Karpas-422 (cell line): ENCODE measurements around the gene RHOU. TPM values are rescaled to one million over a fixed set of nuclear protein-coding genes. Genes with fewer than 3 reads are reported as not detected.

Experiments used
- DNase-seq: peaks from one replicate; pipeline ENCODE4 v3.0.0-alpha.2; 2015
- H2AFZ ChIP-seq: fragments of 200-600 bp; sonication (generic); 2 replicates; pipeline ENCODE4 v1.6.1; 2014; ENCODE audit warnings: antibody characterized with exemption, low read length, mixed read lengths
- H3K27ac ChIP-seq: fragments of 200-600 bp; sonication (generic); 2 replicates; pipeline ENCODE4 v1.5.1; 2014; ENCODE audit warnings: mild to moderate bottlenecking, low read length, moderate library complexity
- H3K27me3 ChIP-seq: fragments of 200-600 bp; sonication (generic); 2 replicates; pipeline ENCODE4 v1.6.1; 2014; ENCODE audit warnings: low read length, mixed read lengths
- H3K36me3 ChIP-seq: fragments of 200-600 bp; sonication (generic); 2 replicates; pipeline ENCODE4 v1.6.1; 2014; ENCODE audit warnings: low read length, mixed read lengths; ENCODE audit not compliant: insufficient read depth
- H3K4me1 ChIP-seq: fragments of 200-600 bp; sonication (generic); 2 replicates; pipeline ENCODE4 v1.6.1; 2014; ENCODE audit warnings: mild to moderate bottlenecking, low read length, mixed read lengths
- H3K4me2 ChIP-seq: fragments of 200-600 bp; sonication (generic); 2 replicates; pipeline ENCODE4 v1.6.1; 2014; ENCODE audit warnings: low read length, low read depth, mild to moderate bottlenecking; ENCODE audit not compliant: poor library complexity, severe bottlenecking
- H3K4me3 ChIP-seq: fragments of 200-600 bp; sonication (generic); 2 replicates; pipeline ENCODE4 v1.5.1; 2014; ENCODE audit warnings: mild to moderate bottlenecking, antibody characterized with exemption, low read length, mixed read lengths
- H3K79me2 ChIP-seq: fragments of 200-600 bp; sonication (generic); 2 replicates; pipeline ENCODE4 v1.6.1; 2014; ENCODE audit warnings: mild to moderate bottlenecking, low read length, mixed read lengths
- H3K9ac ChIP-seq: fragments of 200-600 bp; sonication (generic); 2 replicates; pipeline ENCODE4 v1.6.0; 2014; ENCODE audit warnings: low read length
- H3K9me2 ChIP-seq: fragments of 200-600 bp; sonication (generic), shearing (Covaris generic); replicated peaks from 2 replicates; pipeline ENCODE4 v1.6.0; 2014; ENCODE audit warnings: mild to moderate bottlenecking, low read length, moderate library complexity; ENCODE audit not compliant: insufficient read depth
- H3K9me3 ChIP-seq: fragments of 300-700, 200-600 bp; sonication (generic); 2 replicates; pipeline ENCODE4 v1.6.1; 2014; ENCODE audit warnings: low read length, mixed read lengths
- H4K20me1 ChIP-seq: fragments of 200-600 bp; sonication (generic); 2 replicates; pipeline ENCODE4 v1.6.1; 2014; ENCODE audit warnings: mild to moderate bottlenecking, antibody characterized with exemption, low read length, low read depth; ENCODE audit not compliant: insufficient read depth
- total RNA-seq: library from RNA; depleted of rRNA; stranded (reverse); fragments of >200 nt; shearing (Covaris generic); gene quantifications from 2 replicates; pipeline ENCODE4 v1.2.3, GENCODE V29; 2014; ENCODE audit warnings: low replicate concordance

The RHOU gene
- total RNA-seq, 1 experiment from 2014 or later: not detected

- Histone ChIP-seq H3K27me3 (no peaks in the 10 kb centered on the region), H2AFZ (no peak overlapping the region), H3K27ac (no peak overlapping the region), H3K4me1 (peaks cover 4% of the 10 kb centered on the region), H4K20me1 (no peaks in the 10 kb centered on the region), H3K9me3 (no peaks in the 10 kb centered on the region), H3K9ac (no peak overlapping the region), H3K9me2 (no peaks in the 10 kb centered on the region), H3K36me3 (no peaks in the 10 kb centered on the region), H3K4me3 (no peak overlapping the region), H3K4me2 (no peak overlapping the region), H3K79me2 (no peaks in the 10 kb centered on the region)
- DNase-seq: no peak
These were observed 43.2 kb downstream of the RHOU start for GRCh38 chr1:228778466-228778865.

- no peaks in the 10 kb centered on the region for H3K27me3 ChIP-seq
- H3K9me3 ChIP-seq: no peaks in the 10 kb centered on the region
- H3K79me2 ChIP-seq: no peaks in the 10 kb centered on the region
- H3K27ac ChIP-seq: no peak overlapping the region
- no peak overlapping the region for H3K4me2 ChIP-seq
- H3K36me3 ChIP-seq: no peaks in the 10 kb centered on the region
- H4K20me1 ChIP-seq: no peaks in the 10 kb centered on the region
- no peak overlapping the region for H3K4me3 ChIP-seq
- no peak for DNase-seq
- no peaks in the 10 kb centered on the region for H3K9me2 ChIP-seq
- H3K9ac ChIP-seq: no peak overlapping the region
- H2AFZ ChIP-seq: no peak overlapping the region
- H3K4me1 ChIP-seq: peaks cover 4% of the 10 kb centered on the region
These were observed 43.7 kb downstream of the RHOU start for GRCh38 chr1:228778961-228779360.

DNA sequence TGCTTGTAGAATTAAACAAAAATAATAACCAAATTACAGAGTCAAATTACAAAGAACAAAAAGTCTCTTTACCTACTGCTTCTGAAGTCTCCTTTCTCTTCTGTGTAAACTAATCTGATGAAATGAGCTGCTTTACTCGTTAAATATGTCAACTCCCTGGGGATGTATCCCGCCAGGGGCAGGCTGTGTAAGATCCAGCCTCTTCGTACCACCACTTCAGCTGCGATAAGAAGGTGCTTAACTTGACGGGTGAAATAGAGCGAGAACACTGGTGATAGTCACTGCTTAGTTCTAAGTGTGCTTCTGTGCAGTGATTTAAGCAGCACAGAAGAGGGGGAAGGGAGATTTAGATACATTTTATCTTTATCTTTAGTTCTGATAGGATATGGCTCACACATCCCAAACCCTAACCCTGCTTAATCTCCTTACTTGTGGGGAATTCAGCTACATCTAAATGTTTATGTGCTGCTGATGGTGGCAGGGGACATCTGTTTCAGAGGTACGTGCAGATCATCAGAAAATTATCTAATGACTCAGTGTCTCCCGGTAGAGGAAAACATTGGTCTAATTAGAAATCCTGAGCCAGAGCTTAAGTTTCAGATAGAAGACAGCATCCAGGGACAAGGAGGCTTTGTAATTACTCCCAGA lies 46.0 kb downstream of the RHOU start:
- Histone ChIP-seq H3K4me2 (no peak overlapping the region), H3K9ac (no peak overlapping the region), H4K20me1 (no peaks in the 10 kb centered on the region), H3K27me3 (no peaks in the 10 kb centered on the region), H3K9me2 (no peaks in the 10 kb centered on the region), H3K4me1 (peaks cover 4% of the 10 kb centered on the region), H3K36me3 (no peaks in the 10 kb centered on the region), H3K4me3 (no peak overlapping the region), H3K79me2 (no peaks in the 10 kb centered on the region), H2AFZ (no peak overlapping the region), H3K9me3 (no peaks in the 10 kb centered on the region), H3K27ac (no peak overlapping the region)
- peak; percentile 45 for DNase-seq

DNA sequence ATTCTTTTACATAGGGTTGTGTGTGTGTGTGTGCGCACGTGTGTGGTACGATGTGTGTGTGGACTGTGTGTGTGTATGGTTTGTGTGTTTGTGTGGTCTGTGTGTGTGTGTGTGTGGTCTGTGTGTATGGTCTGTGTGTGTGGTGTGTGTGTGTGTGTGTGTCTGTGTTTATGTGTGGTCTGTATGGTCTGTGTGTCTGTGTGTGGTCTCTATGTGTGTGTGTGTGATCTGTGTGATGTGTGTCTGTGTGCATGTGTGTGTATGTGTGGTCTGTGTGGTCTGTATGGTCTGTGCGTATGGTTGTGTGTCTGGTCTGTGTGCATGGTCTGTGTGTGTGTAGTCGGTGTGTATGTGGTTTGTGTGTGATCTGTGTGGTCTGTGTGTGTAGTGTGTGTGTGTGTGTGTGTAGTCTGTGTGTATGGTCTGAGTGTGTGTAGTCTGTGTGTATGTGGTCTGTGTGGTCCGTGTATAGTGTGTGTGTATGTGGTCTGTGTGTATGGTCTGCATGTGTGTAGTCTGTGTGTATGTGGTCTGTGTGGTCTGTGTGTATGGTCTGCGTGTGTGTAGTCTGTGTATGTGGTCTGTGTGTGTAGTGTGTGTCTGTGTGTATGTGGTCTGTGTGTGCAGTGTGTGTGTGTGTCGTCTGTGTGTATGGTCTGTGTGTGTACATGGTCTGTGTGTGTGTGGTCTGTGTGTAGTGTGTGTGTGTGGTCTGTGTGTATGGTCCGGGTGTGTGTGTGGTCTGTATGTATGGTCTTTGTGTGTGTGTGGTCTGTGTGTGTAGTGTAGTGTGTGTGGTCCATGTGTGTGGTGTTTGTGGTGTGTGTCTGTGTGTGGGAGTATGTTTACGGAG lies 46.8 kb downstream of the RHOU start:
- H3K4me1 ChIP-seq: peaks cover 4% of the 10 kb centered on the region
- H3K27ac ChIP-seq: no peak overlapping the region
- no peaks in the 10 kb centered on the region for H3K27me3 ChIP-seq
- no peak overlapping the region for H3K9ac ChIP-seq
- no peak overlapping the region for H3K4me2 ChIP-seq
- no peak overlapping the region for H2AFZ ChIP-seq
- no peaks in the 10 kb centered on the region for H4K20me1 ChIP-seq
- no peak overlapping the region for H3K4me3 ChIP-seq
- H3K9me2 ChIP-seq: no peaks in the 10 kb centered on the region
- H3K79me2 ChIP-seq: no peaks in the 10 kb centered on the region
- no peaks in the 10 kb centered on the region for H3K9me3 ChIP-seq
- DNase-seq: no peak
- H3K36me3 ChIP-seq: no peaks in the 10 kb centered on the region

DNA sequence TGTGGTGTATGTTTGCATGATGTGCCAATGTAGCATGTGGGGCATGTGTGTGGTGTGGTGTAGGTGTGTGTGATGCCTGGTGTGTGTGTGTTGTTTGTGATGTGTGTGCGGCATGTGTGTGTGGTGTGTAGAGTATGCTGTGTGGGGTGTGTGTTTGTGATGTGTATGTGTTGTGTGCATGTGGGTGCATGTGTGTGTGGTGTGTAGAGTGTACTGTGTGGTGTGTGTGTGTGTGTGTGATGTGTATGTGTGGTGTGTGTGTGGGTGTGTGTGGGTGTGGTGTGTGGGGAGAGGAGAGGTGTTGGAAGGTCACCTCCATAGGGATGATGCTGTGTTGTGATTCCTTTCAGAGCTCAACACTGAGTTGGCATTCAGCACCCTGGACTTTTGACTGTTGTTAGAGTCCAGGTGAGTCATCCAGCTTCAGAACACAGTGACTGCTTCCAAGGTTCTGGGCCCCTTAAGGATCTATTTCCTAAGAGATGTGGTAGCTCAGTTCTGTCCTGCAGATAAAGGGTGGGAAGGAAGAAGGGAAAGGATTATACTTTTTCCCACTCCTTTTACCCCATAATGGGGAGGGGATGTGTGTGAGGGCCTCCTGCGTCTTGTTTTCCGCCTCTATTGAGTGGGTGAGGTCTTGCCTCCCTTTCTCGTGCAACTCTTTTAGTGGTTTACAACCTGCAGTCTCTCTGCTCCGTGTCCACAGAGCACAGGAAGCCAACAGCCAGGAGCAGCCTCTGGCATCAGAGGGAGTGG lies 47.6 kb downstream of the RHOU start:
- H4K20me1 ChIP-seq: no peaks in the 10 kb centered on the region
- no peaks in the 10 kb centered on the region for H3K36me3 ChIP-seq
- H3K4me3 ChIP-seq: no peak overlapping the region
- H3K27ac ChIP-seq: no peak overlapping the region
- no peaks in the 10 kb centered on the region for H3K9me2 ChIP-seq
- no peak for DNase-seq
- no peak overlapping the region for H3K9ac ChIP-seq
- no peak overlapping the region for H3K4me2 ChIP-seq
- no peaks in the 10 kb centered on the region for H3K9me3 ChIP-seq
- H2AFZ ChIP-seq: no peak overlapping the region
- no peaks in the 10 kb centered on the region for H3K79me2 ChIP-seq
- H3K4me1 ChIP-seq: peaks cover 4% of the 10 kb centered on the region
- H3K27me3 ChIP-seq: no peaks in the 10 kb centered on the region

DNA sequence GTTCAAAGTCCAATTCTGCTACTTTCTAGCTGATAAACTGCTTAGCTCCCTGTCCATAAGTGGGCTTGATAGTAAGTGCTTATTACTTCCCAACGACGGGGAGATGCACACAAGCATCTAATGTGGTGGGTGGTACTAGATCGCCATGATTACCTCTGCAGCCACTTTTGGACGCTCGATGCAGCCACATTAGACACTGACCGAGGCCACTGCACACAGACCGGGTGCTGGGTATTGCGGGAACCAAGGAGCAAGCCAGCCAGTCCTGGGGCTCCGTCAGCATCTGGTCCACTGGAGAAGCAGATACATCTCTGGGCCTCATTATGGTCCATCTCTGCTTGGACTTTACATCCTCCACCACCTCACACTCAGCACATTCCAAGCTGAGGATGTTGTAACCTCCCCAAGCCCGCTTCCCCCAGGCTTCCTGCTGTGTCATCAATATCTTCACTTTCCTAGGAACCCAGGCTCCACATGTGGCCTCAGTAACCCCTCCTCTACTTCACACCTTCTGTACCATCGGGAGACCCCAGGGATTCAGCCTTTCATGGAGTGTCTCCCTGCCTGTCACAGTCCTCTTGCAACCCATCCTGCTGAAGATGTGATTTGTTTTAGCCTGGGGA lies 48.2 kb downstream of the RHOU start:
- no peaks in the 10 kb centered on the region for H3K79me2 ChIP-seq
- H3K27me3 ChIP-seq: no peaks in the 10 kb centered on the region
- H3K4me1 ChIP-seq: peaks cover 4% of the 10 kb centered on the region
- no peak overlapping the region for H3K4me3 ChIP-seq
- H3K9me2 ChIP-seq: no peaks in the 10 kb centered on the region
- H3K36me3 ChIP-seq: no peaks in the 10 kb centered on the region
- H3K27ac ChIP-seq: no peak overlapping the region
- H4K20me1 ChIP-seq: no peaks in the 10 kb centered on the region
- H3K9me3 ChIP-seq: no peaks in the 10 kb centered on the region
- no peak overlapping the region for H2AFZ ChIP-seq
- no peak overlapping the region for H3K9ac ChIP-seq
- no peak for DNase-seq
- H3K4me2 ChIP-seq: no peak overlapping the region

DNA sequence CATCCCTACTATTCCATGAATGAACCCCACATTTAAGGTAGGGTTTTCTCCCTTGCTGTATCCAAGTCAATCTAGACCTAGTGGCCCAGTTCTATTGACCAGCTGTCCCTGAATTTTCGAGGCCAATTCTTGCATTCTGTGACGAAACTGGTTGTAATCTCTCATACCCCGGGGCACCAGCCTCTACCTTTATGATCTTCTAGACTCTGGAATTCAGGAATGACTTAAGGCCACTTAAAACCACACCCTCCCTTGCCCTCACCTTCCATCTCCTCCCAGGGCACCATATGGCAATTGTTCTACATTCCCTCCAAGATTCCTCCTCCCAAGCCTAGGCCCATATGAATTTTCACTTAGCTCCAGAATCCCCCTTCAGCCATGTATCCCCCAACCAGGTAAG lies 48.9 kb downstream of the RHOU start:
- no peaks in the 10 kb centered on the region for H3K9me3 ChIP-seq
- DNase-seq: no peak
- H3K4me2 ChIP-seq: no peak overlapping the region
- H4K20me1 ChIP-seq: no peaks in the 10 kb centered on the region
- H3K4me3 ChIP-seq: no peak overlapping the region
- no peak overlapping the region for H2AFZ ChIP-seq
- no peaks in the 10 kb centered on the region for H3K9me2 ChIP-seq
- H3K9ac ChIP-seq: no peak overlapping the region
- no peak overlapping the region for H3K27ac ChIP-seq
- H3K79me2 ChIP-seq: no peaks in the 10 kb centered on the region
- no peaks in the 10 kb centered on the region for H3K27me3 ChIP-seq
- H3K36me3 ChIP-seq: no peaks in the 10 kb centered on the region
- peaks cover 4% of the 10 kb centered on the region for H3K4me1 ChIP-seq
